ENCODE results near the gene GNB4. TPM values are rescaled to one million over a fixed set of nuclear protein-coding genes. Genes with fewer than 3 reads are reported as not detected.

Gene GNB4
- total RNA-seq, 1 donor from 2014 or later, result 15.8 TPM

- Histone ChIP-seq H3K36me3 (ENCODE audit: control insufficient read depth, insufficient read depth, low read length) (no peaks in the 10 kb centered on the region), H3K27me3 (ENCODE audit: control insufficient read depth, insufficient read depth, low read length) (no peaks in the 10 kb centered on the region), H3K4me3 (ENCODE audit: low read depth, low read length) (peak overlapping the region; percentile 62)
- DNase-seq (ENCODE audit: low read depth) (peak; percentile 18), FAIRE-seq (no peak)
- TF ChIP-seq, protein P1, sequence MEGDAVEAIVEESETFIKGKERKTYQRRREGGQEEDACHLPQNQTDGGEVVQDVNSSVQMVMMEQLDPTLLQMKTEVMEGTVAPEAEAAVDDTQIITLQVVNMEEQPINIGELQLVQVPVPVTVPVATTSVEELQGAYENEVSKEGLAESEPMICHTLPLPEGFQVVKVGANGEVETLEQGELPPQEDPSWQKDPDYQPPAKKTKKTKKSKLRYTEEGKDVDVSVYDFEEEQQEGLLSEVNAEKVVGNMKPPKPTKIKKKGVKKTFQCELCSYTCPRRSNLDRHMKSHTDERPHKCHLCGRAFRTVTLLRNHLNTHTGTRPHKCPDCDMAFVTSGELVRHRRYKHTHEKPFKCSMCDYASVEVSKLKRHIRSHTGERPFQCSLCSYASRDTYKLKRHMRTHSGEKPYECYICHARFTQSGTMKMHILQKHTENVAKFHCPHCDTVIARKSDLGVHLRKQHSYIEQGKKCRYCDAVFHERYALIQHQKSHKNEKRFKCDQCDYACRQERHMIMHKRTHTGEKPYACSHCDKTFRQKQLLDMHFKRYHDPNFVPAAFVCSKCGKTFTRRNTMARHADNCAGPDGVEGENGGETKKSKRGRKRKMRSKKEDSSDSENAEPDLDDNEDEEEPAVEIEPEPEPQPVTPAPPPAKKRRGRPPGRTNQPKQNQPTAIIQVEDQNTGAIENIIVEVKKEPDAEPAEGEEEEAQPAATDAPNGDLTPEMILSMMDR (IDR thresholded peaks at IDR 0.05; ENCODE audit: insufficient read depth, low read length, severe bottlenecking), result no peak
These were observed 387 bp downstream of the GNB4 start for GRCh38 chr3:179450901-179451264.

DNA sequence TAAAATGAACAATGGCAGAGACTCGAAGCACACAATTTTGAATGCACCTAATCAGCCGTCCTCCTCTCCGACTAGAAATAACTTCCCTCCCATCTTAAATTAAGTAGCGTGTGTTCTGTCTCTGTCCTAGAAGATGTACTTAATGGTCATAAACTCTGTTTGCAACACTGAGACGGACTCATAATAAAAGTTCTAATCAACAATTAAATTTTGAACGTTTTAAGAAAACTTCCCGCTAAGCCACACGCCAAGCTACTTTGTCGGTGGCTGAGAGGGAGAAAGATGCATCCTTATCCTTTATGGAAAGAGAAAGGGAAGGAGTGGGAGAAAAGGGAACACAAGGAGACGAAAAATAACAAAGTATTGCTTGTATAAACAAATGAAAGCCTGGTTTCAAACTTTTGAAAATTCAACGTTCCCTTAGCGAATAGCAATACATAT, 989 bp downstream of the GNB4 start:
- FAIRE-seq (no peak), DNase-seq (ENCODE audit: low read depth) (no peak)
- H3K27me3 ChIP-seq (ENCODE audit: control insufficient read depth, insufficient read depth, low read length), result no peaks in the 10 kb centered on the region
- peak overlapping the region; percentile 62 for H3K4me3 ChIP-seq (ENCODE audit: low read depth, low read length)
- TF ChIP-seq, protein P1 (IDR thresholded peaks at IDR 0.05; ENCODE audit: insufficient read depth, low read length, severe bottlenecking), result no peak
- no peaks in the 10 kb centered on the region for H3K36me3 ChIP-seq (ENCODE audit: control insufficient read depth, insufficient read depth, low read length)

DNA sequence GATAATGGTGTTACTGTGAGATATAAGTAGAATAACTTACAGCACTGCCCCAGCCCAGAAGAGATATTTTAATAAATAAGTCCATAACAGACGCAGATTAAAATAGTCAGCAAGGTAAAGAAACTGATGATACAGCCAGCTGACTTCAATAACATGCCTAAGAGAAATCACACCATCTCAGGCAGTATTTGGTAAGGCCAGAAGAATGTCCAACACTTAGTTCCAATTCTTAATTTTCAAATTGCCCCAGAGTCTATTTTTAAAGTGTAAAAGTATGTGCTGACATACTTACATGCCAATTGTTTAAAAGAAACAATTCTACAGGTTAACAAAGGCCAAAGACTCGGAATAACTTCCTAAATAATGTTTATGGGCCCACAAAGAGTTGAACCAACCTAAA, 1.6 kb downstream of the GNB4 start:
- H3K27me3 ChIP-seq (ENCODE audit: control insufficient read depth, insufficient read depth, low read length), result no peaks in the 10 kb centered on the region
- TF ChIP-seq, protein P1 (IDR thresholded peaks at IDR 0.05; ENCODE audit: insufficient read depth, low read length, severe bottlenecking), result no peak
- FAIRE-seq (no peak), DNase-seq (ENCODE audit: low read depth) (no peak)
- H3K4me3 ChIP-seq (ENCODE audit: low read depth, low read length), result no peak overlapping the region
- H3K36me3 ChIP-seq (ENCODE audit: control insufficient read depth, insufficient read depth, low read length), result no peaks in the 10 kb centered on the region

DNA sequence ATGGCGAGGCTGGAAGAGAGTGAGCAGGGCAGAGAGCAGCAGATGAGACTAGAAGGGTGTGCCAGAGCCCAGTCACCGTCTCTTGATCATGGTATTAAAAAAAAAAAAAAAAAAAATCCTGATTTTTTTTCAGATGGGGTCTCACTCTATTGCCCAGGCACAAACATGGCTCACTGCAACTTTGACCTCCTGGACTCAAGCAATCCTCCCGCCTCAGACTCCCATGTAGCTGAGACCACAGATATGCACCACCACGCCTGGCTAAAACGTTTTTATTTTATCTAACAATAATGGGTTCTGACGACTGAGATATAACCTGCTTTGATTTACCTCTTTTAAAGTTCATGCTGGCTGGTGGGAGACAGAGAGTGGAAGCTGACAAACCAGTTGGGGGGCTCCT, 4.0 kb downstream of the GNB4 start:
- TF ChIP-seq, protein P1 (IDR thresholded peaks at IDR 0.05; ENCODE audit: insufficient read depth, low read length, severe bottlenecking), result no peak
- Histone ChIP-seq H3K4me3 (ENCODE audit: low read depth, low read length) (no peak overlapping the region), H3K27me3 (ENCODE audit: control insufficient read depth, insufficient read depth, low read length) (no peaks in the 10 kb centered on the region), H3K36me3 (ENCODE audit: control insufficient read depth, insufficient read depth, low read length) (no peaks in the 10 kb centered on the region)
- no peak for FAIRE-seq
- DNase-seq (ENCODE audit: low read depth), result no peak

DNA sequence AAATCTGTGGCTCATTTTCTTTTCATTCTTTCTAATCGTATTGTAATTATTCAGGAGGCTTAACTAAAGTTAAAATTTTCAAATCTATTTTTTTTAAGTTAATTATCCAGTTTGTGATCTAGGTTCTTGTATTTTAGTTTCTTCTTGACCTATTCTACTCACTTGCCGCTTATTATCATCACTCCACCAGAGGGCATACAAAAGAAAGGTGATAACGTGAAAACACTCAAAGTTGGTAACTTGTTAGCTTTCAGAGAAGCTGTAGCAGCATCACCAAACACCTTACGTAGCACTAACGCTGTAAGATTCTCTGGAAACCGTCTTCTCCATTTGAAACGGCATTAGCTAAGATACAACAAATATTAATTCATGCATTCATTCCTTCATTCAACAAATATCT, 4.8 kb downstream of the GNB4 start:
- Histone ChIP-seq H3K4me3 (ENCODE audit: low read depth, low read length) (no peak overlapping the region), H3K27me3 (ENCODE audit: control insufficient read depth, insufficient read depth, low read length) (no peaks in the 10 kb centered on the region), H3K36me3 (ENCODE audit: control insufficient read depth, insufficient read depth, low read length) (no peaks in the 10 kb centered on the region)
- DNase-seq (ENCODE audit: low read depth) (peak; percentile 35), FAIRE-seq (no peak)
- TF ChIP-seq, protein P1 (IDR thresholded peaks at IDR 0.05; ENCODE audit: insufficient read depth, low read length, severe bottlenecking), result peak; percentile 22

- DNase-seq (ENCODE audit: low read depth), result no peak
- FAIRE-seq, result no peak
- Histone ChIP-seq H3K27me3 (ENCODE audit: control insufficient read depth, insufficient read depth, low read length) (no peaks in the 10 kb centered on the region), H3K4me3 (ENCODE audit: low read depth, low read length) (no peak overlapping the region), H3K36me3 (ENCODE audit: control insufficient read depth, insufficient read depth, low read length) (no peaks in the 10 kb centered on the region)
- TF ChIP-seq, protein P1 (IDR thresholded peaks at IDR 0.05; ENCODE audit: insufficient read depth, low read length, severe bottlenecking), result no peak
These were observed 12.4 kb downstream of the GNB4 start for GRCh38 chr3:179438841-179439240.
